HepG2 (cell line): ENCODE data around the gene MEF2A. TPM values are rescaled to one million over a fixed set of nuclear protein-coding genes. Genes with fewer than 3 reads are reported as not detected.

Experiments
- ATAC-seq: fragments of 200-7000 bp; cut with Tn5 transposase; 3 replicates; pipeline ENCODE4 v1.9.1; 2020; ENCODE audit warnings: mild to moderate bottlenecking, moderate library complexity
- BruUV-seq: library from RNA; stranded (reverse); fragments of 400-500 nt; replicated peaks from 2 replicates; lab custom pipeline; 2021; lab: Mats Ljungman, UMichigan
- CTCF ChIA-PET: fragments of 300-600 bp; formaldehyde crosslinking; extraction: SDS; loops from one replicate; lab custom pipeline; 2021; ENCODE audit warnings: low total read pairs, inconsistent platforms, low intra/inter-chr PET ratio; lab: Yijun Ruan, JAX
- POLR2A ChIA-PET: fragments of 350-600 bp; sonication (Branson Sonifier 250); formaldehyde crosslinking; loops from one replicate; lab custom pipeline; 2020; ENCODE audit warnings: antibody characterized with exemption, inconsistent platforms; lab: Yijun Ruan, JAX
- DNase-seq: peaks from one replicate; pipeline ENCODE4 v3.0.0-alpha.2; 2015; ENCODE audit warnings: low spot score
- FAIRE-seq: peaks from 3 replicates; lab custom pipeline; 2011; peaks lifted over from hg19 to GRCh38; lab: Jason Lieb, UNC
- H2AFZ ChIP-seq: one replicate; pipeline ENCODE4 v1.6.1; 2011; ENCODE audit warnings: low read length, inconsistent platforms
- H3K27ac ChIP-seq: fragments of 300-600 bp; 3 replicates; pipeline ENCODE4 v1.8.0; 2011; ENCODE audit warnings: mixed run types, mild to moderate bottlenecking, mixed read lengths, low read length, inconsistent platforms; ENCODE audit not compliant: insufficient read depth; ENCODE audit errors: extremely low read length
- H3K27me3 ChIP-seq, 2 experiments: fragments of 200-600 bp in 1 of 2; 2 replicates in 1 of 2; 3 replicates in 1 of 2; pipeline versions ENCODE4 v1.6.0 to v1.8.0; 2011; ENCODE audit warnings: low read length in 2 of 2, mild to moderate bottlenecking in 2 of 2, moderate library complexity in 2 of 2, inconsistent platforms in 1 of 2; ENCODE audit not compliant: insufficient read depth in 2 of 2, control insufficient read depth in 1 of 2
- H3K36me3 ChIP-seq, 2 experiments: fragments of 200-600 bp in 1 of 2; replicated peaks in 1 of 2; 2 replicates in 1 of 2; 3 replicates in 1 of 2; pipeline versions ENCODE4 v1.5.1 to v1.8.0; 2011; ENCODE audit warnings: low read length in 2 of 2, inconsistent platforms in 1 of 2; ENCODE audit not compliant: insufficient read depth in 2 of 2, control insufficient read depth in 1 of 2
- H3K4me1 ChIP-seq: 2 replicates; pipeline ENCODE4 v1.5.1; 2012; ENCODE audit warnings: low read length, inconsistent platforms; ENCODE audit not compliant: insufficient read depth
- H3K4me2 ChIP-seq: 2 replicates; pipeline ENCODE4 v1.6.0; 2011; ENCODE audit warnings: low read depth, low read length, inconsistent platforms
- H3K4me3 ChIP-seq, 3 experiments: fragments of 200-600 bp in 1 of 3; sonication (generic), shearing (Covaris generic) in 1 of 3; replicated peaks in 1 of 3; 2 replicates each; pipeline ENCODE4 v1.5.1; 2011 to 2016; ENCODE audit warnings: low read length in 3 of 3, inconsistent platforms in 2 of 3, low read depth in 2 of 3, mild to moderate bottlenecking in 2 of 3, control low read depth in 1 of 3, mixed read lengths in 1 of 3; ENCODE audit not compliant: insufficient read depth in 1 of 3
- H3K79me2 ChIP-seq: one replicate; pipeline ENCODE4 v1.6.1; 2011; ENCODE audit warnings: low read length, inconsistent platforms; ENCODE audit not compliant: insufficient read depth
- H3K9ac ChIP-seq: 2 replicates; pipeline ENCODE4 v1.6.0; 2011; ENCODE audit warnings: mild to moderate bottlenecking, low read depth, low read length, inconsistent platforms; ENCODE audit not compliant: insufficient read depth
- H3K9me3 ChIP-seq: 2 replicates; pipeline ENCODE4 v1.5.1; 2012; ENCODE audit warnings: mild to moderate bottlenecking, low read length
- H4K20me1 ChIP-seq: 2 replicates; pipeline ENCODE4 v1.6.0; 2011; ENCODE audit warnings: inconsistent platforms, mild to moderate bottlenecking, low read length, moderate library complexity; ENCODE audit not compliant: insufficient read depth
- BORCS8-MEF2B ChIP-seq: sonication (generic); formaldehyde crosslinking; IDR thresholded peaks from 2 replicates; pipeline ENCODE4 v1.8.0; 2022; ENCODE audit warnings: mild to moderate bottlenecking, missing genetic modification reagents
- CENPT ChIP-seq: sonication (generic); formaldehyde crosslinking; IDR thresholded peaks from 2 replicates; pipeline ENCODE4 v1.8.0; 2022; ENCODE audit warnings: low read depth, mild to moderate bottlenecking, moderate library complexity, missing genetic modification reagents
- GATA4 ChIP-seq: sonication (generic); IDR thresholded peaks from 2 replicates; pipeline ENCODE4 v1.6.1; 2016; ENCODE audit warnings: antibody characterized with exemption, low read depth, borderline replicate concordance
- HOXA7 ChIP-seq: sonication (generic); formaldehyde crosslinking; IDR thresholded peaks from 2 replicates; pipeline ENCODE4 v1.8.1; 2022; ENCODE audit warnings: mild to moderate bottlenecking, missing genetic modification reagents, moderate library complexity
- IRF2 ChIP-seq: IDR thresholded peaks from 2 replicates; pipeline ENCODE4 v1.6.1; 2018; ENCODE audit warnings: missing genetic modification reagents, missing compliant biosample characterization
- JUND ChIP-seq: sonication (generic); formaldehyde crosslinking; IDR thresholded peaks from 2 replicates; pipeline ENCODE4 v1.8.0; 2022; ENCODE audit warnings: mild to moderate bottlenecking, missing genetic modification reagents
- NCOA5 ChIP-seq: sonication (generic); formaldehyde crosslinking; IDR thresholded peaks from 2 replicates; pipeline ENCODE4 v1.4.0; 2020; ENCODE audit warnings: missing genetic modification reagents
- NFE2L2 ChIP-seq: fragments of 150-350 bp; IDR thresholded peaks from 2 replicates; pipeline ENCODE4 v1.6.1; 2014; ENCODE audit warnings: low read length
- SALL1 ChIP-seq: sonication (generic); formaldehyde crosslinking; IDR thresholded peaks from 2 replicates; pipeline ENCODE4 v1.8.0; 2022; ENCODE audit warnings: mild to moderate bottlenecking, missing genetic modification reagents
- THRA ChIP-seq: sonication (generic); formaldehyde crosslinking; IDR thresholded peaks from 2 replicates; pipeline ENCODE4 v1.4.0; 2020; ENCODE audit warnings: missing genetic modification reagents, borderline replicate concordance
- ZBTB46 ChIP-seq: sonication (generic); formaldehyde crosslinking; IDR thresholded peaks from 2 replicates; pipeline ENCODE4 v1.4.0; 2020; ENCODE audit warnings: mild to moderate bottlenecking, missing genetic modification reagents, borderline replicate concordance
- ZBTB8A ChIP-seq: sonication (generic); formaldehyde crosslinking; IDR thresholded peaks from 2 replicates; pipeline ENCODE4 v1.4.0; 2020; ENCODE audit warnings: mild to moderate bottlenecking, low read depth, missing genetic modification reagents, borderline replicate concordance
- ZKSCAN8 ChIP-seq: IDR thresholded peaks from 2 replicates; pipeline ENCODE4 v1.6.1; 2016; ENCODE audit warnings: borderline replicate concordance, missing genetic modification reagents, missing compliant biosample characterization
- ZMYM2 ChIP-seq: sonication (generic); formaldehyde crosslinking; IDR thresholded peaks from 2 replicates; pipeline ENCODE4 v1.8.0; 2022; ENCODE audit warnings: mild to moderate bottlenecking, missing genetic modification reagents
- ZNF501 ChIP-seq: sonication (generic); formaldehyde crosslinking; IDR thresholded peaks from 2 replicates; pipeline ENCODE4 v1.5.1; 2020; ENCODE audit warnings: mild to moderate bottlenecking, moderate library complexity, missing genetic modification reagents
- ZNF556 ChIP-seq: sonication (generic); formaldehyde crosslinking; IDR thresholded peaks from 2 replicates; pipeline ENCODE4 v1.4.0; 2020; ENCODE audit warnings: mild to moderate bottlenecking, missing genetic modification reagents, borderline replicate concordance
- ZNF629 ChIP-seq: sonication (generic); formaldehyde crosslinking; conservative IDR thresholded peaks from 2 replicates; pipeline ENCODE4 v1.5.0; 2020; ENCODE audit warnings: missing genetic modification reagents
- ZNF782 ChIP-seq: sonication (generic); formaldehyde crosslinking; IDR thresholded peaks from 2 replicates; pipeline ENCODE4 v1.4.0; 2020; ENCODE audit warnings: missing genetic modification reagents, mild to moderate bottlenecking, borderline replicate concordance
- ZNF841 ChIP-seq: sonication (generic); formaldehyde crosslinking; IDR thresholded peaks from 2 replicates; pipeline ENCODE4 v1.8.1; 2023; ENCODE audit warnings: missing genetic modification reagents, borderline replicate concordance
- WGBS: methylation state at CpG from one replicate; pipeline ENCODE4 v1.1.6; 2017; ENCODE audit warnings: low lambda C conversion rate; 5-methylcytosine and 5-hydroxymethylcytosine counted together
- in situ Hi-C: cut with HindIII; loops from 2 replicates; pipeline ENCODE4 v1.10.0; 2017; ENCODE audit warnings: low pct_unique_long_range_greater_than_20kb; ENCODE audit not compliant: extremely low pct_ligation_motif_present
- intact Hi-C: fragments of 100-400 bp; cut with micrococcal nuclease; formaldehyde crosslinking; loops from one replicate; pipeline ENCODE4 v1.10.0; 2022; ENCODE audit not compliant: unreplicated experiment
- polyA plus RNA-seq, 8 experiments: library from polyadenylated mRNA; depleted of rRNA in 3 of 8; stranded (reverse) in 7 of 8; unstranded in 1 of 8; fragments of >200 nt; fragmentation: Illumina TruSeq in 4 of 8; extraction: Trizol in 4 of 8; gene quantifications; 2 replicates each; pipeline versions ENCODE4 v1.2.1 to v1.2.3, GENCODE V29; 2011 to 2016; ENCODE audit warnings: low read depth in 4 of 8, missing spikeins in 1 of 8, mixed read lengths in 1 of 8; ENCODE audit not compliant: insufficient read depth in 1 of 8
- total RNA-seq, 5 experiments: library from RNA; depleted of rRNA; stranded (reverse); fragments of >200 nt; fragmentation: Illumina TruSeq; extraction: Trizol; gene quantifications; 2 replicates each; pipeline ENCODE4 v1.2.3, GENCODE V29; 2016; ENCODE audit warnings: low read depth in 1 of 5
- TF ChIP-seq, protein P1 (sequence below): sonication (generic); formaldehyde crosslinking; IDR thresholded peaks from 2 replicates; pipeline ENCODE4 v1.5.0; 2020; ENCODE audit warnings: mild to moderate bottlenecking, missing genetic modification reagents

Gene MEF2A
- total and polyA plus RNA-seq, 2 of the 13 experiments (the other 11 are each of a cell fraction or from before 2014, with no cell fraction given), result 15.2 to 24.4 TPM

DNA sequence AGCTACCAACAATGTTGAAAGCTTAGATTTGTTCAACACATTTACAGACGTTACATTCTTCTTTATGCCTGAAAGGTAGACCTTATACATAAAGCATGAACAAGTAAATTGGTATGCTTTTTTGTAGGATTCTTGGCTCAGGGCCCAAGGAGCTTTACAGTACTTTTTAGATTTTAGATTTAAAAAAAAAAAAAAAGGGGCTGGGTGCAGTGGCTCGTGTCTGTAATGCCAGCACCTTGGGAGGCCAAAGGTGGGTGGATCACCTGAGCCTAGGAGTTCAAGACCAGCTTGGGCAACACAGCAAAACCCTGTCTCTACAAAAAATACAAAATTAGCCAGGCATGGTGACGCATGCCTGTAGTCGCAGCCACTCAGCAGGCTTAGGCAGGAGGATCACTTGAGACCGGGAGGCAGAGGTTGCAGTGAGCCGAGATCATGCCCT lies 39.7 kb downstream of the MEF2A start:
- intact Hi-C loops, result no loop called here

More for the DNA sequence above, 39.7 kb downstream of the MEF2A start:
- POLR2A ChIA-PET, result interaction anchor here (0.7 kb wide), 1 partner anchor 40 kb away, joined by 3 read pairs; no protein-coding TSS in a partner anchor
- in situ Hi-C loops, result no loop called here
- Histone ChIP-seq H3K4me3 (no peak overlapping the region), H3K79me2 (peaks cover 42% of the 10 kb centered on the region), H3K9ac (no peak overlapping the region), H3K27me3 (no peaks in the 10 kb centered on the region), H4K20me1 (no peaks in the 10 kb centered on the region), H3K4me1 (peaks cover 19% of the 10 kb centered on the region), H3K9me3 (no peaks in the 10 kb centered on the region), H3K36me3 (no peaks in the 10 kb centered on the region; a peak in 2 of 5 replicates), H3K4me2 (no peak overlapping the region), H3K27ac (no peak overlapping the region), H2AFZ (no peak overlapping the region)
- CTCF ChIA-PET, result no interaction called here
- no TSS peak for BruUV-seq
- ATAC-seq (no peak), FAIRE-seq (no peak), DNase-seq (no peak)
- TF ChIP-seq CENPT (CRISPR knock-in tag) (no peak), ZNF841 (CRISPR knock-in tag) (no peak), ZNF501 (no peak), ZNF556 (no peak), GATA4 (no peak), JUND (CRISPR knock-in tag) (no peak), THRA (no peak), HOXA7 (no peak), NFE2L2 (no peak), NCOA5 (CRISPR knock-in tag) (no peak), ZNF782 (CRISPR knock-in tag) (no peak), ZKSCAN8 (no peak), ZBTB8A (CRISPR knock-in tag) (no peak), SALL1 (CRISPR knock-in tag) (no peak), IRF2 (CRISPR knock-in tag) (no peak), ZBTB46 (CRISPR knock-in tag) (no peak), ZMYM2 (CRISPR knock-in tag) (no peak), BORCS8-MEF2B (no peak), ZNF629 (CRISPR knock-in tag) (no peak)
- TF ChIP-seq, protein P1, sequence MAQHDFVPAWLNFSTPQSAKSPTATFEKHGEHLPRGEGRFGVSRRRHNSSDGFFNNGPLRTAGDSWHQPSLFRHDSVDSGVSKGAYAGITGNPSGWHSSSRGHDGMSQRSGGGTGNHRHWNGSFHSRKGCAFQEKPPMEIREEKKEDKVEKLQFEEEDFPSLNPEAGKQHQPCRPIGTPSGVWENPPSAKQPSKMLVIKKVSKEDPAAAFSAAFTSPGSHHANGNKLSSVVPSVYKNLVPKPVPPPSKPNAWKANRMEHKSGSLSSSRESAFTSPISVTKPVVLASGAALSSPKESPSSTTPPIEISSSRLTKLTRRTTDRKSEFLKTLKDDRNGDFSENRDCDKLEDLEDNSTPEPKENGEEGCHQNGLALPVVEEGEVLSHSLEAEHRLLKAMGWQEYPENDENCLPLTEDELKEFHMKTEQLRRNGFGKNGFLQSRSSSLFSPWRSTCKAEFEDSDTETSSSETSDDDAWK, result no peak
- WGBS, result 91% methylated on average over 6 of the region's 6 CpGs
